WTC11 (cell line): ENCODE data around the gene IL11RA. TPM values are rescaled to one million over a fixed set of nuclear protein-coding genes. Genes with fewer than 3 reads are reported as not detected.

Source experiments
- ATAC-seq: fragments of 200-7000 bp; cut with Tn5 transposase; 2 replicates; pipeline ENCODE4 v1.10.0; 2021; ENCODE audit warnings: mild to moderate bottlenecking, moderate library complexity
- CTCF ChIA-PET: fragments of 300-600 bp; sonication (Branson Sonifier 250); formaldehyde crosslinking; loops from one replicate; lab custom pipeline; 2021; ENCODE audit warnings: antibody characterized with exemption; lab: Charles Lee
- POLR2A ChIA-PET: fragments of 350-600 bp; sonication (Branson Sonifier 250); formaldehyde crosslinking; loops from one replicate; lab custom pipeline; 2021; ENCODE audit warnings: antibody characterized with exemption; lab: Charles Lee
- DNase-seq: peaks from one replicate; pipeline ENCODE4 v3.0.0; 2021; ENCODE audit warnings: low spot score
- H3K27ac Mint-ChIP-seq: 2 replicates; pipeline ENCODE4 v1.8.0; 2021; ENCODE audit warnings: mixed read lengths
- H3K27me3 Mint-ChIP-seq: 2 replicates; pipeline ENCODE4 v1.8.0; 2021; ENCODE audit warnings: low read depth, mild to moderate bottlenecking, moderate library complexity, mixed read lengths
- H3K36me3 Mint-ChIP-seq: 2 replicates; pipeline ENCODE4 v1.8.0; 2021; ENCODE audit warnings: mixed read lengths
- H3K4me1 Mint-ChIP-seq: 2 replicates; pipeline ENCODE4 v1.8.0; 2022; ENCODE audit warnings: mixed read lengths
- H3K4me3 Mint-ChIP-seq: 2 replicates; pipeline ENCODE4 v1.8.0; 2021; ENCODE audit warnings: mild to moderate bottlenecking, moderate library complexity, mixed read lengths
- H3K9me3 Mint-ChIP-seq: 2 replicates; pipeline ENCODE4 v1.8.0; 2021; ENCODE audit warnings: mixed read lengths
- E2F5 ChIP-seq: sonication (generic); formaldehyde crosslinking; IDR thresholded peaks from 2 replicates; pipeline ENCODE4 v1.8.1; 2022; ENCODE audit warnings: mild to moderate bottlenecking, moderate library complexity, missing genetic modification reagents
- ERG ChIP-seq: fragments of 250-450 bp; sonication (Bioruptor Pico); IDR thresholded peaks from 2 replicates; pipeline ENCODE4 v1.8.0; 2021; ENCODE audit warnings: mild to moderate bottlenecking
- FOXP1 ChIP-seq: sonication (generic); formaldehyde crosslinking; IDR thresholded peaks from 2 replicates; pipeline ENCODE4 v1.8.0; 2022; ENCODE audit warnings: missing genetic modification reagents, mild to moderate bottlenecking, moderate library complexity, borderline replicate concordance
- HMGA2 ChIP-seq: fragments of 250-450 bp; sonication (Bioruptor Pico); IDR thresholded peaks from 2 replicates; pipeline ENCODE4 v1.4.0; 2021; ENCODE audit warnings: mild to moderate bottlenecking, moderate library complexity
- JAZF1 ChIP-seq: fragments of 250-450 bp; sonication (Bioruptor Pico); IDR thresholded peaks from 2 replicates; pipeline ENCODE4 v1.9.0; 2021; ENCODE audit warnings: moderate library complexity, mild to moderate bottlenecking, inconsistent platforms
- MAX ChIP-seq: sonication (generic); formaldehyde crosslinking; IDR thresholded peaks from 2 replicates; pipeline ENCODE4 v1.8.0; 2022; ENCODE audit warnings: mild to moderate bottlenecking, missing genetic modification reagents
- MLX ChIP-seq: sonication (generic); formaldehyde crosslinking; IDR thresholded peaks from 2 replicates; pipeline ENCODE4 v1.8.1; 2023; ENCODE audit warnings: mild to moderate bottlenecking, missing genetic modification reagents, moderate library complexity
- NR3C1 ChIP-seq: sonication (generic); formaldehyde crosslinking; conservative IDR thresholded peaks from 2 replicates; pipeline ENCODE4 v1.8.1; 2023; ENCODE audit warnings: low read depth, mild to moderate bottlenecking, missing genetic modification reagents
- PRDM15 ChIP-seq: sonication (generic); formaldehyde crosslinking; IDR thresholded peaks from 2 replicates; pipeline ENCODE4 v1.8.0; 2022; ENCODE audit warnings: missing genetic modification reagents
- RORB ChIP-seq: fragments of 250-450 bp; sonication (Bioruptor Pico); IDR thresholded peaks from 2 replicates; pipeline ENCODE4 v1.9.0; 2021; ENCODE audit warnings: mild to moderate bottlenecking
- ZNF138 ChIP-seq: sonication (generic); formaldehyde crosslinking; conservative IDR thresholded peaks from 2 replicates; pipeline ENCODE4 v1.8.1; 2022; ENCODE audit warnings: mild to moderate bottlenecking, moderate library complexity, missing genetic modification reagents
- ZNF317 ChIP-seq: sonication (generic); formaldehyde crosslinking; IDR thresholded peaks from 2 replicates; pipeline ENCODE4 v1.8.1; 2023; ENCODE audit warnings: low read depth, mild to moderate bottlenecking, moderate library complexity, missing genetic modification reagents, borderline replicate concordance
- ZNF425 ChIP-seq: fragments of 250-450 bp; sonication (Bioruptor Pico); conservative IDR thresholded peaks from 2 replicates; pipeline ENCODE4 v1.9.0; 2021; ENCODE audit warnings: mild to moderate bottlenecking
- ZNF512 ChIP-seq: sonication (generic); formaldehyde crosslinking; IDR thresholded peaks from 2 replicates; pipeline ENCODE4 v1.8.1; 2022; ENCODE audit warnings: missing genetic modification reagents, borderline replicate concordance
- total RNA-seq: library from RNA; stranded (reverse); gene quantifications from 3 replicates; pipeline ENCODE4 v1.2.3, GENCODE V29; 2021

The IL11RA gene
- total RNA-seq, 1 experiment from 2014 or later, result 8.6 TPM

- peaks cover 6% of the 10 kb centered on the region for H3K27me3 Mint-ChIP-seq
- DNase-seq, result no peak
- no peaks in the 10 kb centered on the region for H3K9me3 Mint-ChIP-seq
- H3K27ac Mint-ChIP-seq, result no peak within 1 kb of the TSS
- ATAC-seq, result no peak
- H3K36me3 Mint-ChIP-seq, result 0 out of 2 replicates have a peak, but pooled peaks cover 2% of the 10 kb centered on the region
- ChIA-PET POLR2A (interaction anchor here (1.0 kb wide), 1 partner anchor 16 kb away, joined by 3 read pairs; the partner anchor contains the start of gene GALT), CTCF (interaction anchor here (0.8 to 3.5 kb wide), 6 partner anchors 13 to 71 kb away, joined by 4 to 39 read pairs (median 6); partner anchors contain the start of genes GALT and SIGMAR1)
- peaks cover 9% of the 10 kb centered on the region for H3K4me1 Mint-ChIP-seq
- TF ChIP-seq ZNF512 (CRISPR knock-in tag) (no peak), ERG (no peak), RORB (CRISPR knock-in tag) (no peak), ZNF138 (CRISPR knock-in tag) (no peak), FOXP1 (CRISPR knock-in tag) (no peak), ZNF425 (CRISPR knock-in tag) (no peak), PRDM15 (CRISPR knock-in tag) (no peak), JAZF1 (CRISPR knock-in tag) (no peak), ZNF317 (CRISPR knock-in tag) (no peak), MAX (no peak), NR3C1 (CRISPR knock-in tag) (no peak), HMGA2 (CRISPR knock-in tag) (no peak), E2F5 (CRISPR knock-in tag) (no peak)
- TF ChIP-seq, all 79 proteins: peak for 0
- no peak within 1 kb of the TSS for H3K4me3 Mint-ChIP-seq
Observed at GRCh38 chr9:34662526-34663302, 10.7 kb downstream of the IL11RA start, which contains the start of gene CCL27. CCL27 (minus strand) TSS chr9:34662657; CDS start chr9:34662633, 24 bp downstream.

GRCh38 chr9:34663303-34663605, 11.3 kb downstream of the IL11RA start:
- Mint-ChIP-seq H3K4me3 (no peak overlapping the region), H3K9me3 (no peaks in the 10 kb centered on the region), H3K36me3 (peaks cover 4% of the 10 kb centered on the region; the same call in 1 of the 2 replicates), H3K27me3 (peaks cover 6% of the 10 kb centered on the region), H3K4me1 (peaks cover 9% of the 10 kb centered on the region), H3K27ac (no peak overlapping the region)
- CTCF ChIA-PET, result interaction anchor here (1.2 to 3.5 kb wide), 6 partner anchors 11 to 331 kb away, joined by 3 to 56 read pairs (median 18); partner anchors contain the start of genes GALT, IL11RA and SIGMAR1
- DNase-seq (no peak), ATAC-seq (no peak)
- POLR2A ChIA-PET, result no interaction called here
- TF ChIP-seq MLX (CRISPR knock-in tag), result no peak
